ENCODE measurements around the gene SEMA3D. TPM values are rescaled to one million over a fixed set of nuclear protein-coding genes. Genes with fewer than 3 reads are reported as not detected.

Gene SEMA3D
- total and polyA plus RNA-seq, 2 donors (not counting 1 experiment from before 2014, with no cell fraction given): 0.46 to 0.59 TPM

DNA sequence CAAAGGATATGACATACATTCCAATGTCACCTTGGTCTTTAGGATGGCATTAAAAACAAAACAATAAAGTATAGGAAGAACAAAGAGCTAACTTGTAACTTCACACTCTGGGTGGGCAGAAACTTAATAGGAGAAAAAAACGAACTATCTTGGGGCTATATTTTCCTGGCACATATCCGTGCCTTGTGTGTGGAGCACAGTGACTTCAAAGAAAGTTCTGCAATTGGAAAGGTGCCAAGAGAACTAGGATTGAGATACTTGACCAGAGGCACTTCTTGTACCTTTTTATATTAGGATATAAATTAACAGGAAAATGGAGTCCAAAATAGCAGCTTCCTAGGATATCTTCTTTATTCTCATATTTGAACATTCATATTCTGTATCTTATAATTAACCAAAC, 148.4 kb downstream of the SEMA3D start:
- CTCF ChIA-PET: interaction anchor here (0.9 to 7.0 kb wide), 4 partner anchors 10 to 516 kb away, joined by 3 to 78 read pairs (median 5); no protein-coding TSS in a partner anchor
- H3K4me1 Mint-ChIP-seq: peaks cover 1% of the 10 kb centered on the region
- H3K36me3 ChIP-seq (replicated peaks in 1 of 2; ENCODE audit: control extremely low read depth in 1 of 2, control insufficient read depth in 1 of 2, extremely low read depth in 1 of 2, insufficient read depth in 2 of 2, low read length in 1 of 2): no peaks in the 10 kb centered on the region
- no peaks in the 10 kb centered on the region for H3K9me3 Mint-ChIP-seq (ENCODE audit: insufficient read depth)
- no peak overlapping the region for H3K27ac Mint-ChIP-seq
- no peaks in the 10 kb centered on the region for H3K27me3 Mint-ChIP-seq
- H3K4me1 ChIP-seq (ENCODE audit: control insufficient read depth in 2 of 2, insufficient read depth in 2 of 2, low read length in 2 of 2): no peaks in the 10 kb centered on the region
- H2AFZ ChIP-seq (ENCODE audit: insufficient read depth, low read depth, low read length, poor library complexity, severe bottlenecking): no peak overlapping the region
- WGBS (ENCODE audit: insufficient coverage): 94% methylated on average over 2 of the region's 2 CpGs
- no peak overlapping the region for H3K4me3 ChIP-seq (ENCODE audit: control extremely low read depth in 1 of 5, extremely low read depth in 1 of 5, insufficient read depth in 1 of 5, low read depth in 2 of 5, low read length in 4 of 5)
- ATAC-seq (ENCODE audit: low read depth) (no peak), DNase-seq (no peak)
- intact Hi-C loops (cut with micrococcal nuclease): no loop called here
- H4K20me1 ChIP-seq (ENCODE audit: control insufficient read depth, insufficient read depth, low read length, poor library complexity, severe bottlenecking): no peaks in the 10 kb centered on the region
- H3K9me3 ChIP-seq (ENCODE audit: control extremely low read depth in 1 of 3, control insufficient read depth in 2 of 3, insufficient read depth in 1 of 3, low read length in 2 of 3): no peaks in the 10 kb centered on the region
- H3K79me2 ChIP-seq (ENCODE audit: control insufficient read depth, insufficient read depth, low read length): no peaks in the 10 kb centered on the region
- no peak overlapping the region for H3K4me2 ChIP-seq (replicated peaks; ENCODE audit: low read depth, low read length, poor library complexity, severe bottlenecking)
- POLR2A ChIA-PET: no interaction called here
- no peak overlapping the region for H3K9ac ChIP-seq (ENCODE audit: low read length)
- TF ChIP-seq CTCF (IDR thresholded peaks at IDR 0.05) (no peak), EZH2 (IDR thresholded peaks at IDR 0.05; ENCODE audit: borderline replicate concordance, insufficient read depth, low read depth, low read length, poor library complexity, severe bottlenecking) (no peak)
- H3K4me3 Mint-ChIP-seq: no peak overlapping the region
- H3K27me3 ChIP-seq (replicated peaks in 1 of 4; ENCODE audit: control extremely low read depth in 1 of 4, control insufficient read depth in 3 of 4, insufficient read depth in 4 of 4, low read length in 3 of 4): no peaks in the 10 kb centered on the region
- no peak overlapping the region for H3K27ac ChIP-seq (ENCODE audit: low read length in 2 of 2)

DNA sequence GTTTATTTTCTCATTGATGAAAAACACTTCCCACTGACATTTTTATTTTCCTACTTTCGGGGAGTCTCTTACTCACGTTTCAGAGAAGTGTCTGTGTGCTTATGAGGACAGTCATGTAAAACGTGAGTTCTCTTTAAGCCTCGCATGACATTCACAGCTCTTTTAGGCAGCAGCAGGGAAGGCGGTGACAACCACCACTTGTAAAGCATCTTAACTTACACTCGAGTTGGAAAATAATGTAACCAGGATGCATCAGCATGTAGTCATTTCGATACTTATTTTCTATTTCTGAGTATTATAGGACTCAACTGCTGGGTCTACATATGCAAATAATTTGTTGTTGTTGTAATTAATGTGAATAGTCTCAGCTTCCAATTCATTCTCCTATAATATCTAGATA, 153.6 kb downstream of the SEMA3D start:
- WGBS (ENCODE audit: insufficient coverage): no CpG with 5 or more reads among the region's 7 CpGs

More for the DNA sequence above, 153.6 kb downstream of the SEMA3D start:
- ATAC-seq (ENCODE audit: low read depth) (no peak), DNase-seq (no peak)
- no peaks in the 10 kb centered on the region for H3K79me2 ChIP-seq (ENCODE audit: control insufficient read depth, insufficient read depth, low read length)
- no peak overlapping the region for H2AFZ ChIP-seq (ENCODE audit: insufficient read depth, low read depth, low read length, poor library complexity, severe bottlenecking)
- H4K20me1 ChIP-seq (ENCODE audit: control insufficient read depth, insufficient read depth, low read length, poor library complexity, severe bottlenecking): no peaks in the 10 kb centered on the region
- no peaks in the 10 kb centered on the region for H3K36me3 ChIP-seq (replicated peaks in 1 of 2; ENCODE audit: control extremely low read depth in 1 of 2, control insufficient read depth in 1 of 2, extremely low read depth in 1 of 2, insufficient read depth in 2 of 2, low read length in 1 of 2)
- Mint-ChIP-seq H3K4me3 (no peak overlapping the region), H3K9me3 (ENCODE audit: insufficient read depth) (no peaks in the 10 kb centered on the region), H3K27ac (no peak overlapping the region), H3K27me3 (no peaks in the 10 kb centered on the region), H3K4me1 (no peaks in the 10 kb centered on the region)
- intact Hi-C loops (cut with micrococcal nuclease): loop anchor here (5.0 kb wide), 1 partner anchor 1439 kb away; no protein-coding TSS in a partner anchor
- no peak overlapping the region for H3K4me3 ChIP-seq (ENCODE audit: control extremely low read depth in 1 of 5, extremely low read depth in 1 of 5, insufficient read depth in 1 of 5, low read depth in 2 of 5, low read length in 4 of 5)
- ChIA-PET POLR2A (no interaction called here), CTCF (interaction anchor here (1.8 to 4.7 kb wide), 3 partner anchors 9 to 522 kb away, joined by 6 to 33 read pairs (median 10); no protein-coding TSS in a partner anchor)
- H3K27ac ChIP-seq (ENCODE audit: low read length in 2 of 2): no peak overlapping the region
- no peaks in the 10 kb centered on the region for H3K9me3 ChIP-seq (ENCODE audit: control extremely low read depth in 1 of 3, control insufficient read depth in 2 of 3, insufficient read depth in 1 of 3, low read length in 2 of 3)
- no peak for TF ChIP-seq EZH2 (IDR thresholded peaks at IDR 0.05; ENCODE audit: borderline replicate concordance, insufficient read depth, low read depth, low read length, poor library complexity, severe bottlenecking)
- TF ChIP-seq CTCF (IDR thresholded peaks at IDR 0.05): no peak
- H3K9ac ChIP-seq (ENCODE audit: low read length): no peak overlapping the region
- H3K27me3 ChIP-seq (replicated peaks in 1 of 4; ENCODE audit: control extremely low read depth in 1 of 4, control insufficient read depth in 3 of 4, insufficient read depth in 4 of 4, low read length in 3 of 4): no peaks in the 10 kb centered on the region
- H3K4me2 ChIP-seq (replicated peaks; ENCODE audit: low read depth, low read length, poor library complexity, severe bottlenecking): no peak overlapping the region
- H3K4me1 ChIP-seq (ENCODE audit: control insufficient read depth in 2 of 2, insufficient read depth in 2 of 2, low read length in 2 of 2): no peaks in the 10 kb centered on the region

All from B cell (primary cell).